Keratinocyte (primary cell): Measurements from ENCODE around the gene FBXO47. TPM values are rescaled to one million over a fixed set of nuclear protein-coding genes. Genes with fewer than 3 reads are reported as not detected.

ENCODE experiments used
- DNase-seq: peaks from one replicate; pipeline ENCODE4 v3.0.0-alpha.2; 2011; ENCODE audit warnings: low read depth, missing footprints, low spot score
- FAIRE-seq: peaks from 2 replicates; lab custom pipeline; 2011; peaks lifted over from hg19 to GRCh38; lab: Jason Lieb, UNC
- H2AFZ ChIP-seq: 2 replicates; pipeline ENCODE4 v1.6.0; 2012; ENCODE audit warnings: low read length, control low read depth, inconsistent platforms; ENCODE audit not compliant: control insufficient read depth
- H3K27ac ChIP-seq: 2 replicates; pipeline ENCODE4 v1.5.1; 2011; ENCODE audit warnings: low read length; ENCODE audit not compliant: control insufficient read depth, insufficient read depth
- H3K27me3 ChIP-seq: 3 replicates; pipeline ENCODE4 v1.6.0; 2011; ENCODE audit warnings: low read length; ENCODE audit not compliant: control insufficient read depth, insufficient read depth; ENCODE audit errors: extremely low read depth
- H3K36me3 ChIP-seq, 2 experiments: 2 replicates in 1 of 2; 3 replicates in 1 of 2; pipeline ENCODE4 v1.5.1; 2011; ENCODE audit warnings: low read length in 2 of 2, mild to moderate bottlenecking in 1 of 2; ENCODE audit not compliant: control insufficient read depth in 2 of 2, insufficient read depth in 2 of 2; ENCODE audit errors: extremely low read depth in 1 of 2
- H3K4me1 ChIP-seq: 3 replicates; pipeline ENCODE4 v1.5.1; 2011; ENCODE audit warnings: low read length; ENCODE audit not compliant: control insufficient read depth, insufficient read depth; ENCODE audit errors: extremely low read depth
- H3K4me2 ChIP-seq: 3 replicates; pipeline ENCODE4 v1.6.0; 2011; ENCODE audit warnings: low read depth, low read length; ENCODE audit not compliant: control insufficient read depth, insufficient read depth; ENCODE audit errors: extremely low read depth
- H3K4me3 ChIP-seq, 3 experiments: fragments of 200-600 bp in 1 of 3; sonication (generic) in 1 of 3; 2 replicates in 2 of 3; 3 replicates in 1 of 3; pipeline ENCODE4 v1.5.1; 2011 to 2016; ENCODE audit warnings: low read length in 3 of 3, mild to moderate bottlenecking in 3 of 3, control low read depth in 2 of 3, inconsistent platforms in 1 of 3, low read depth in 1 of 3, mixed read lengths in 1 of 3, mixed run types in 1 of 3, moderate library complexity in 1 of 3; ENCODE audit not compliant: control insufficient read depth in 2 of 3, insufficient read depth in 2 of 3; ENCODE audit errors: extremely low read depth in 1 of 3
- H3K79me2 ChIP-seq: 2 replicates; pipeline ENCODE4 v1.6.0; 2012; ENCODE audit warnings: low read length; ENCODE audit not compliant: control insufficient read depth, insufficient read depth
- H3K9ac ChIP-seq: 3 replicates; pipeline ENCODE4 v1.6.0; 2011; ENCODE audit warnings: low read length; ENCODE audit not compliant: control insufficient read depth, insufficient read depth; ENCODE audit errors: extremely low read depth
- H3K9me1 ChIP-seq: 3 replicates; pipeline ENCODE4 v1.6.0; 2011; ENCODE audit warnings: low read length; ENCODE audit not compliant: control insufficient read depth, insufficient read depth; ENCODE audit errors: extremely low read depth
- H3K9me3 ChIP-seq: 2 replicates; pipeline ENCODE4 v1.5.1; 2012; ENCODE audit warnings: low read depth, low read length; ENCODE audit not compliant: control insufficient read depth
- H4K20me1 ChIP-seq: 3 replicates; pipeline ENCODE4 v1.6.0; 2011; ENCODE audit warnings: low read length; ENCODE audit not compliant: control insufficient read depth, insufficient read depth; ENCODE audit errors: extremely low read depth
- CTCF ChIP-seq, 3 experiments: IDR thresholded peaks in 1 of 3; conservative IDR thresholded peaks in 1 of 3; optimal IDR thresholded peaks in 1 of 3; 2 replicates in 2 of 3; 3 replicates in 1 of 3; pipeline versions ENCODE3 to v1.5.1; 2011; ENCODE audit warnings: low read length in 3 of 3, mild to moderate bottlenecking in 3 of 3, moderate library complexity in 2 of 3, control low read depth in 1 of 3, inconsistent platforms in 1 of 3; ENCODE audit not compliant: insufficient read depth in 2 of 3; ENCODE audit errors: extremely low read depth in 1 of 3
- EZH2 ChIP-seq: IDR thresholded peaks from one replicate; pipeline ENCODE4 v1.6.1; 2012; ENCODE audit warnings: inconsistent platforms, mild to moderate bottlenecking, low read length, moderate library complexity
- dilution Hi-C: fragments of 300-500 bp; cut with MboI; formaldehyde crosslinking; loops from one replicate; pipeline ENCODE4 v1.7.0; 2020; ENCODE audit warnings: low sequenced_read_pairs; ENCODE audit not compliant: extremely low pct_ligation_motif_present
- polyA plus RNA-seq, 5 experiments: library from polyadenylated mRNA; depleted of rRNA in 3 of 5; stranded (reverse) in 3 of 5; stranded (forward) in 1 of 5; unstranded in 1 of 5; fragments of >200 nt; gene quantifications; 1 replicate in 1 of 5; 2 replicates in 3 of 5; 3 replicates in 1 of 5; pipeline versions ENCODE4 v1.2.1 to v1.2.3, GENCODE V29; 2011 to 2012; ENCODE audit warnings: missing spikeins in 2 of 5, low read depth in 1 of 5, low replicate concordance in 1 of 5

Gene FBXO47
- polyA plus RNA-seq, 1 donor (not counting 4 experiments of a cell fraction or from before 2014, with no cell fraction given): not detected

- Histone ChIP-seq H3K4me1 (no peaks in the 10 kb centered on the region), H3K79me2 (peaks cover 18% of the 10 kb centered on the region), H3K27me3 (no peaks in the 10 kb centered on the region), H3K27ac (no peak overlapping the region), H4K20me1 (peaks cover 8% of the 10 kb centered on the region), H3K36me3 (peaks cover 58 to 59% of the 10 kb centered on the region in 2 experiments), H3K9me1 (no peaks in the 10 kb centered on the region), H3K9me3 (no peaks in the 10 kb centered on the region), H3K4me3 (no peak overlapping the region), H2AFZ (no peak overlapping the region), H3K4me2 (no peak overlapping the region), H3K9ac (no peak overlapping the region)
- DNase-seq (no peak), FAIRE-seq (no peak)
- dilution Hi-C loops: no loop called here
- no peak for TF ChIP-seq EZH2
- TF ChIP-seq CTCF (optimal IDR thresholded peaks at IDR 0.05 in 1 of 3, IDR thresholded peaks at IDR 0.05 in 1 of 3, conservative IDR thresholded peaks at IDR 0.05 in 1 of 3; ENCODE audit: extremely low read depth in 1 of 3, insufficient read depth in 2 of 3, low read length in 3 of 3): no peak
Observed at GRCh38 chr17:38915639-38915995, 51.6 kb downstream of the FBXO47 start.

GRCh38 chr17:38914741-38915638, 52.2 kb downstream of the FBXO47 start:
- Histone ChIP-seq H3K9me3 (no peaks in the 10 kb centered on the region), H3K9ac (no peak overlapping the region), H3K79me2 (peaks cover 18% of the 10 kb centered on the region), H3K36me3 (peaks cover 56 to 58% of the 10 kb centered on the region in 2 experiments), H3K4me2 (no peak overlapping the region), H3K9me1 (no peaks in the 10 kb centered on the region), H2AFZ (no peak overlapping the region), H3K27ac (no peak overlapping the region), H3K27me3 (no peaks in the 10 kb centered on the region), H3K4me1 (no peaks in the 10 kb centered on the region), H4K20me1 (peaks cover 8% of the 10 kb centered on the region), H3K4me3 (no peak overlapping the region)
- TF ChIP-seq EZH2 (no peak), CTCF (optimal IDR thresholded peaks at IDR 0.05 in 1 of 3, IDR thresholded peaks at IDR 0.05 in 1 of 3, conservative IDR thresholded peaks at IDR 0.05 in 1 of 3; ENCODE audit: extremely low read depth in 1 of 3, insufficient read depth in 2 of 3, low read length in 3 of 3) (no peak)
- dilution Hi-C loops: no loop called here
- DNase-seq: no peak
- no peak for FAIRE-seq
